Thyroid gland (tissue), 4 donors: ENCODE results near the gene ADARB2. TPM values are rescaled to one million over a fixed set of nuclear protein-coding genes. Genes with fewer than 3 reads are reported as not detected.

Experiments
- DNase-seq, 2 donors: peaks; one replicate each; pipeline ENCODE4 v3.0.0-alpha.2; 2019
- H3K27ac ChIP-seq, 3 donors: fragments of 200-600 bp; sonication (generic); 1 replicate in 2 of 3; 2 replicates in 1 of 3; pipeline ENCODE4 v1.5.1; 2016 to 2019; ENCODE audit warnings: mild to moderate bottlenecking in 1 of 3, moderate library complexity in 1 of 3
- H3K27me3 ChIP-seq: fragments of 200-600 bp; sonication (generic); one replicate; pipeline ENCODE4 v1.5.1; 2019
- H3K36me3 ChIP-seq, 2 donors: fragments of 200-600 bp; sonication (generic); one replicate each; pipeline ENCODE4 v1.5.1; 2016 to 2019
- H3K4me1 ChIP-seq, 2 donors: fragments of 200-600 bp; sonication (generic); one replicate each; pipeline ENCODE4 v1.5.1; 2017 to 2019
- H3K4me3 ChIP-seq, 3 donors: fragments of 200-600 bp; sonication (generic); replicated peaks in 1 of 3; 1 replicate in 2 of 3; 2 replicates in 1 of 3; pipeline ENCODE4 v1.5.1; 2016; ENCODE audit warnings: mild to moderate bottlenecking in 1 of 3
- H3K9me3 ChIP-seq: fragments of 200-600 bp; sonication (generic); one replicate; pipeline ENCODE4 v1.5.1; 2017
- CTCF ChIP-seq, 6 experiments: fragments of 200-600 bp in 3 of 6; fragments of 450-650 bp in 3 of 6; sonication (generic) in 3 of 6; IDR thresholded peaks; one replicate each; pipeline ENCODE4 v1.5.1; 2016 to 2019; ENCODE audit warnings: antibody characterized with exemption in 6 of 6, mild to moderate bottlenecking in 2 of 6, inconsistent platforms in 1 of 6, moderate library complexity in 1 of 6
- POLR2A ChIP-seq, 2 donors: fragments of 450-650 bp; IDR thresholded peaks; one replicate each; pipeline ENCODE4 v1.6.1; 2017; ENCODE audit warnings: antibody characterized with exemption in 2 of 2, mild to moderate bottlenecking in 2 of 2, moderate library complexity in 1 of 2
- WGBS, 2 donors: methylation state at CpG; one replicate each; pipeline ENCODE4 v1.1.5; 2017; 5-methylcytosine and 5-hydroxymethylcytosine counted together
- intact Hi-C: fragments of 100-400 bp; cut with DNase I; formaldehyde crosslinking; loops from one replicate; pipeline ENCODE4 v1.15.1; 2023
- total RNA-seq, 4 donors: library from RNA; depleted of rRNA; stranded (reverse); fragments of >200 nt; gene quantifications; one replicate each; pipeline ENCODE4 v1.2.3, GENCODE V29; 2016

The ADARB2 gene
- total RNA-seq, 4 donors from 2014 or later, result 0.08 to 0.15 TPM; not detected in 2

- Histone ChIP-seq H3K4me3 (no peak overlapping the region), H3K9me3 (no peaks in the 10 kb centered on the region), H3K36me3 (no peaks in the 10 kb centered on the region), H3K4me1 (no peaks in the 10 kb centered on the region), H3K27ac (no peak overlapping the region), H3K27me3 (no peaks in the 10 kb centered on the region)
- no peak for DNase-seq
- TF ChIP-seq CTCF (IDR thresholded peaks at IDR 0.05) (no peak), POLR2A (IDR thresholded peaks at IDR 0.05) (no peak)
- 89 to 93% methylated on average over 7 of the region's 7 CpGs for WGBS, 2 donors
- intact Hi-C loops, result no loop called here
These were observed 188.7 kb downstream of the ADARB2 start for GRCh38 chr10:1548596-1548995.

- intact Hi-C loops, result no loop called here
- 96 to 98% methylated on average over 7 of the region's 7 CpGs for WGBS, 2 donors
- H3K36me3 ChIP-seq, result no peaks in the 10 kb centered on the region
- no peak for DNase-seq
- no peaks in the 10 kb centered on the region for H3K27me3 ChIP-seq
- H3K9me3 ChIP-seq, result no peaks in the 10 kb centered on the region
- no peak overlapping the region for H3K27ac ChIP-seq
- no peak overlapping the region for H3K4me3 ChIP-seq
- no peaks in the 10 kb centered on the region for H3K4me1 ChIP-seq
- TF ChIP-seq POLR2A (IDR thresholded peaks at IDR 0.05), result no peak
- TF ChIP-seq CTCF (IDR thresholded peaks at IDR 0.05), result no peak
These were observed 189.2 kb downstream of the ADARB2 start for GRCh38 chr10:1548146-1548545.

- Histone ChIP-seq H3K36me3 (no peaks in the 10 kb centered on the region), H3K4me1 (no peaks in the 10 kb centered on the region), H3K27me3 (no peaks in the 10 kb centered on the region), H3K9me3 (no peaks in the 10 kb centered on the region), H3K4me3 (no peak overlapping the region), H3K27ac (no peak overlapping the region)
- TF ChIP-seq CTCF (IDR thresholded peaks at IDR 0.05) (no peak), POLR2A (IDR thresholded peaks at IDR 0.05) (no peak)
- WGBS, 2 donors, result 68 to 73% methylated on average over 19 of the region's 19 CpGs
- DNase-seq, result no peak
- intact Hi-C loops, result no loop called here
These were observed 190.8 kb downstream of the ADARB2 start for GRCh38 chr10:1546431-1547110.

- 73 to 78% methylated on average over 7 of the region's 7 CpGs for WGBS, 2 donors
- H3K4me3 ChIP-seq, result no peak overlapping the region
- no peaks in the 10 kb centered on the region for H3K9me3 ChIP-seq
- no peak for DNase-seq
- TF ChIP-seq POLR2A (IDR thresholded peaks at IDR 0.05), result no peak
- TF ChIP-seq CTCF (IDR thresholded peaks at IDR 0.05), result no peak
- intact Hi-C loops, result no loop called here
- H3K27ac ChIP-seq, result no peak overlapping the region
- no peaks in the 10 kb centered on the region for H3K36me3 ChIP-seq
- no peaks in the 10 kb centered on the region for H3K4me1 ChIP-seq
- no peaks in the 10 kb centered on the region for H3K27me3 ChIP-seq
These were observed 191.8 kb downstream of the ADARB2 start for GRCh38 chr10:1545524-1545923.

- H3K9me3 ChIP-seq, result no peaks in the 10 kb centered on the region
- TF ChIP-seq CTCF (IDR thresholded peaks at IDR 0.05), result no peak
- TF ChIP-seq POLR2A (IDR thresholded peaks at IDR 0.05), result no peak
- H3K4me3 ChIP-seq, result no peak overlapping the region
- no peaks in the 10 kb centered on the region for H3K27me3 ChIP-seq
- no peak for DNase-seq
- intact Hi-C loops, result no loop called here
- H3K36me3 ChIP-seq, result no peaks in the 10 kb centered on the region
- 49 to 66% methylated on average over 2 of the region's 2 CpGs for WGBS, 2 donors
- H3K27ac ChIP-seq, result no peak overlapping the region
- H3K4me1 ChIP-seq, result no peaks in the 10 kb centered on the region
These were observed 192.4 kb downstream of the ADARB2 start for GRCh38 chr10:1544929-1545328.
